Ishikawa (cell line): ENCODE data around the gene NSUN6.

Experiments used
- CEBPB ChIP-seq: IDR thresholded peaks from 2 replicates; pipeline ENCODE4 v1.6.1; 2012
- CREB1 ChIP-seq: IDR thresholded peaks from 2 replicates; pipeline ENCODE4 v1.6.1; 2012; ENCODE audit warnings: low read depth
- EGR1 ChIP-seq: IDR thresholded peaks from 2 replicates; pipeline ENCODE4 v1.6.1; 2012
- EP300 ChIP-seq: IDR thresholded peaks from 2 replicates; pipeline ENCODE4 v1.6.1; 2012; ENCODE audit warnings: borderline replicate concordance
- FOXM1 ChIP-seq: IDR thresholded peaks from 2 replicates; pipeline ENCODE4 v1.6.1; 2012; ENCODE audit warnings: low read depth, borderline replicate concordance
- RAD21 ChIP-seq: IDR thresholded peaks from 2 replicates; pipeline ENCODE4 v1.6.1; 2012; ENCODE audit warnings: low read depth
- REST ChIP-seq: IDR thresholded peaks from 2 replicates; pipeline ENCODE4 v1.6.1; 2012; ENCODE audit warnings: low read depth, mild to moderate bottlenecking
- TAF1 ChIP-seq: IDR thresholded peaks from 2 replicates; pipeline ENCODE4 v1.6.1; 2012; ENCODE audit warnings: low read depth, mild to moderate bottlenecking
- TCF12 ChIP-seq: IDR thresholded peaks from 2 replicates; pipeline ENCODE4 v1.6.1; 2012; ENCODE audit warnings: low read depth
- TEAD4 ChIP-seq: IDR thresholded peaks from 2 replicates; pipeline ENCODE4 v1.6.1; 2012
- YY1 ChIP-seq: IDR thresholded peaks from 2 replicates; pipeline ENCODE4 v1.6.1; 2012; ENCODE audit warnings: low read depth
- ZBTB7A ChIP-seq: IDR thresholded peaks from 2 replicates; pipeline ENCODE4 v1.6.1; 2012; ENCODE audit warnings: low read depth
- TF ChIP-seq, protein P1 (sequence below): IDR thresholded peaks from 2 replicates; pipeline ENCODE4 v1.6.1; 2012
- TF ChIP-seq, protein P2 (sequence below): IDR thresholded peaks from 2 replicates; pipeline ENCODE4 v1.6.1; 2012

GRCh38 chr10:18610517-18610916 lies 40.9 kb downstream of the NSUN6 start:
- no peak for TF ChIP-seq REST
- no peak for TF ChIP-seq RAD21
- TF ChIP-seq, protein P1, sequence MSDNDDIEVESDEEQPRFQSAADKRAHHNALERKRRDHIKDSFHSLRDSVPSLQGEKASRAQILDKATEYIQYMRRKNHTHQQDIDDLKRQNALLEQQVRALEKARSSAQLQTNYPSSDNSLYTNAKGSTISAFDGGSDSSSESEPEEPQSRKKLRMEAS = no peak
- TF ChIP-seq EP300 = no peak
- no peak for TF ChIP-seq ZBTB7A
- no peak for TF ChIP-seq CREB1
- no peak for TF ChIP-seq CEBPB
- TF ChIP-seq TAF1 = no peak
- TF ChIP-seq EGR1 = no peak
- TF ChIP-seq FOXM1 = no peak
- TF ChIP-seq YY1 = no peak
- no peak for TF ChIP-seq TCF12
- TF ChIP-seq, protein P2, sequence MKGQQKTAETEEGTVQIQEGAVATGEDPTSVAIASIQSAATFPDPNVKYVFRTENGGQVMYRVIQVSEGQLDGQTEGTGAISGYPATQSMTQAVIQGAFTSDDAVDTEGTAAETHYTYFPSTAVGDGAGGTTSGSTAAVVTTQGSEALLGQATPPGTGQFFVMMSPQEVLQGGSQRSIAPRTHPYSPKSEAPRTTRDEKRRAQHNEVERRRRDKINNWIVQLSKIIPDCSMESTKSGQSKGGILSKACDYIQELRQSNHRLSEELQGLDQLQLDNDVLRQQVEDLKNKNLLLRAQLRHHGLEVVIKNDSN = no peak
- TF ChIP-seq TEAD4 = no peak
